ENCODE data around the gene PMVK.

DNA sequence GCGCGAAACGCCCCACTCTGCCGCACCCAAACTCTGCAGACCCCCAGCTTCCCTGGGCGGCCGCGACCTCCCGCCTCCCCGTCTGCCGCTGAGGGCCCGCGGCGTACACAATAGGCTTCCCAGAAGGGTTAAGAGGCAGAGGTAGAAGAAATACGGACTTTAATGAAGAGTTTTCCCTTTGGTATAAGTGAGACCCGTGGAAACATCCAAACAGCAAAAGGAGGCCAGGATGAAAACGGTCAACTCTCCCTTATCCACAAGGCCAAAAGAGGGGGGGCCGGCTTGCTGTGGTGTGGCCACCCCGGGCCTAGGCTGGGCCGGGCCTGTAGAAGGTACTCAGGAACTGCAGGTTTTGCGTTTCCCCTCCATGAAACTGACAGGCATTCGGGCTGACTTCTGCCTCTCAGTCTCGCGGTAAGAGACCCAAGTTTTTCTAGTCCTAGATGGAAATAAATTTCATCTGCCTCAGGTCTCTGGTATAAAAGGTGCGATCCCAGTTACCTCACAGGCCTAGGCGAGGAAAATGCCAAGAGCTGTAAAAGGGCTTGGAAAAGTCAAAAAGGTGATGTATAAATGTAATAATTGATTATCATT lies 25.7 kb upstream of the PMVK start:
- TF ChIP-seq CTCF (IDR thresholded peaks at IDR 0.05; ENCODE audit: poor library complexity) (no peak), EZH2 (IDR thresholded peaks at IDR 0.05; ENCODE audit: borderline replicate concordance) (no peak)
